CD4-positive, alpha-beta T cell (primary cell): ENCODE data around the gene SRD5A2. TPM values are rescaled to one million over a fixed set of nuclear protein-coding genes. Genes with fewer than 3 reads are reported as not detected.

Source experiments
- ATAC-seq: fragments of 200-7000 bp; cut with Tn5 transposase; one replicate; pipeline ENCODE4 v1.10.0; 2022; ENCODE audit warnings: mild to moderate bottlenecking; ENCODE audit not compliant: poor library complexity
- CTCF ChIA-PET: fragments of 350-600 bp; sonication (Branson Sonifier 250); formaldehyde crosslinking; loops from one replicate; lab custom pipeline; 2021; ENCODE audit warnings: antibody characterized with exemption, inconsistent platforms; lab: Charles Lee
- POLR2A ChIA-PET: fragments of 350-600 bp; sonication (Branson Sonifier 250); formaldehyde crosslinking; loops from one replicate; lab custom pipeline; 2021; ENCODE audit warnings: antibody characterized with exemption, inconsistent platforms; lab: Charles Lee
- DNase-seq, 14 experiments: peaks; one replicate each; pipeline ENCODE4 v3.0.0-alpha.2; 2013 to 2020; ENCODE audit warnings: mixed read lengths in 2 of 14
- H3K27ac ChIP-seq, 2 donors: one replicate each; pipeline versions ENCODE4 v1.5.1 to v1.7.0; 2013; ENCODE audit warnings: low read length in 2 of 2, low read depth in 1 of 2, mild to moderate bottlenecking in 1 of 2
- H3K27me3 ChIP-seq, 2 experiments: 1 replicate in 1 of 2; 2 replicates in 1 of 2; pipeline versions ENCODE4 v1.6.1 to v1.7.0; 2013; ENCODE audit warnings: low read length in 2 of 2, control low read depth in 1 of 2, mild to moderate bottlenecking in 1 of 2, moderate library complexity in 1 of 2; ENCODE audit not compliant: insufficient read depth in 2 of 2, control insufficient read depth in 1 of 2
- H3K36me3 ChIP-seq: one replicate; pipeline ENCODE4 v1.6.1; 2013; ENCODE audit warnings: low read length, control low read depth; ENCODE audit not compliant: insufficient read depth
- H3K4me1 ChIP-seq: one replicate; pipeline ENCODE4 v1.6.1; 2013; ENCODE audit warnings: low read length, control low read depth; ENCODE audit not compliant: insufficient read depth
- H3K4me3 ChIP-seq: one replicate; pipeline ENCODE4 v1.5.1; 2013; ENCODE audit warnings: mild to moderate bottlenecking, low read length, moderate library complexity
- H3K9me3 ChIP-seq, 2 experiments: 1 replicate in 1 of 2; 2 replicates in 1 of 2; pipeline versions ENCODE4 v1.6.1 to v1.7.0; 2013; ENCODE audit warnings: low read length in 2 of 2, mild to moderate bottlenecking in 2 of 2, control low read depth in 1 of 2, moderate library complexity in 1 of 2; ENCODE audit not compliant: control insufficient read depth in 1 of 2, insufficient read depth in 1 of 2
- H3K27ac Mint-ChIP-seq: one replicate; pipeline ENCODE4 v1.8.0; 2020; ENCODE audit warnings: mixed read lengths
- H3K27me3 Mint-ChIP-seq: one replicate; pipeline ENCODE4 v1.8.0; 2021; ENCODE audit warnings: mixed read lengths
- H3K36me3 Mint-ChIP-seq: one replicate; pipeline ENCODE4 v1.8.0; 2021; ENCODE audit warnings: low read depth, mixed read lengths
- H3K4me1 Mint-ChIP-seq: one replicate; pipeline ENCODE4 v1.8.0; 2021; ENCODE audit warnings: low read depth, mixed read lengths
- H3K4me3 Mint-ChIP-seq: one replicate; pipeline ENCODE4 v1.8.0; 2020; ENCODE audit warnings: mild to moderate bottlenecking, mixed read lengths
- H3K9me3 Mint-ChIP-seq: one replicate; pipeline ENCODE4 v1.8.0; 2020; ENCODE audit warnings: mixed read lengths
- CTCF ChIP-seq: fragments of 200-600 bp; IDR thresholded peaks from one replicate; pipeline ENCODE4 v1.8.0; 2022; ENCODE audit warnings: antibody characterized with exemption, mild to moderate bottlenecking
- intact Hi-C, 2 experiments: fragments of 100-400 bp; cut with DNase I in 1 of 2; cut with micrococcal nuclease in 1 of 2; formaldehyde crosslinking; loops; one replicate each; pipeline versions ENCODE4 v1.15.1 to v1.9.0; 2023 to 2025; cut with DNase I, micrococcal nuclease
- total RNA-seq, 174 experiments: library from RNA in 2 of 174; stranded (reverse) in 2 of 174; gene quantifications; one replicate each; pipeline ENCODE4 v1.2.3 and lab custom pipeline; 2021 to 2026

The SRD5A2 gene
- total RNA-seq, 2 experiments from 2014 or later = not detected

GRCh38 chr2:31553362-31553761 lies 27.4 kb downstream of the SRD5A2 start:
- Mint-ChIP-seq H3K4me1 (no peaks in the 10 kb centered on the region), H3K36me3 (no peaks in the 10 kb centered on the region), H3K4me3 (no peak overlapping the region), H3K27ac (no peak overlapping the region), H3K27me3 (peaks cover 5% of the 10 kb centered on the region), H3K9me3 (peaks cover 22% of the 10 kb centered on the region)
- no peaks in the 10 kb centered on the region for H3K36me3 ChIP-seq
- no peak for TF ChIP-seq CTCF
- DNase-seq (no peak), ATAC-seq (no peak)
- H3K4me3 ChIP-seq = no peak overlapping the region
- no peaks in the 10 kb centered on the region for H3K4me1 ChIP-seq
- no peak overlapping the region for H3K27ac ChIP-seq
- H3K27me3 ChIP-seq = no peaks in the 10 kb centered on the region
- ChIA-PET CTCF (no interaction called here), POLR2A (no interaction called here)
- intact Hi-C loops = no loop called here
- H3K9me3 ChIP-seq = peaks cover 0 to 14% of the 10 kb centered on the region in 2 experiments

GRCh38 chr2:31547485-31547884 lies 33.3 kb downstream of the SRD5A2 start:
- Histone ChIP-seq H3K27me3 (no peaks in the 10 kb centered on the region), H3K4me1 (no peaks in the 10 kb centered on the region), H3K36me3 (no peaks in the 10 kb centered on the region), H3K4me3 (no peak overlapping the region), H3K27ac (no peak overlapping the region), H3K9me3 (peaks cover 0 to 15% of the 10 kb centered on the region in 2 experiments)
- H3K27me3 Mint-ChIP-seq = peaks cover 7% of the 10 kb centered on the region
- no peaks in the 10 kb centered on the region for H3K4me1 Mint-ChIP-seq
- CTCF ChIA-PET = no interaction called here
- peaks cover 14% of the 10 kb centered on the region for H3K9me3 Mint-ChIP-seq
- H3K4me3 Mint-ChIP-seq = no peak overlapping the region
- DNase-seq = no peak
- H3K27ac Mint-ChIP-seq = no peak overlapping the region
- no peaks in the 10 kb centered on the region for H3K36me3 Mint-ChIP-seq
- POLR2A ChIA-PET = no interaction called here
- ATAC-seq = no peak
- intact Hi-C loops = no loop called here
- TF ChIP-seq CTCF = no peak

- DNase-seq (no peak), ATAC-seq (no peak)
- TF ChIP-seq CTCF = no peak
- ChIA-PET POLR2A (no interaction called here), CTCF (no interaction called here)
- Histone ChIP-seq H3K27me3 (peaks cover 10 to 11% of the 10 kb centered on the region in 2 experiments), H3K27ac (no peak overlapping the region), H3K4me1 (no peaks in the 10 kb centered on the region), H3K36me3 (no peaks in the 10 kb centered on the region), H3K4me3 (no peak overlapping the region), H3K9me3 (peaks cover 0 to 15% of the 10 kb centered on the region in 2 experiments)
- Mint-ChIP-seq H3K9me3 (peaks cover 11% of the 10 kb centered on the region), H3K36me3 (no peaks in the 10 kb centered on the region), H3K27me3 (no peaks in the 10 kb centered on the region), H3K27ac (no peak overlapping the region), H3K4me3 (no peak overlapping the region), H3K4me1 (no peaks in the 10 kb centered on the region)
- intact Hi-C loops = no loop called here
Measured at GRCh38 chr2:31541853-31542252, 38.9 kb downstream of the SRD5A2 start.
